GM23338 (cell line): ENCODE results near the gene ATIC.

Experiments
- CTCF ChIP-seq, 2 experiments: fragments of 200-600 bp in 1 of 2; sonication (generic) in 1 of 2; conservative IDR thresholded peaks; 2 replicates each; pipeline versions ENCODE4 v1.5.1 to v1.6.1; 2016 to 2017; ENCODE audit warnings: antibody characterized with exemption in 2 of 2, low read depth in 2 of 2, mild to moderate bottlenecking in 2 of 2, moderate library complexity in 1 of 2
- EZH2 ChIP-seq: fragments of 200-600 bp; sonication (generic); IDR thresholded peaks from one replicate; pipeline ENCODE4 v1.8.0; 2017; ENCODE audit warnings: antibody characterized with exemption, mild to moderate bottlenecking, low read depth; ENCODE audit not compliant: unreplicated experiment
- EZH2phosphoT487 ChIP-seq: fragments of 200-600 bp; sonication (generic); IDR thresholded peaks from one replicate; pipeline ENCODE4 v1.8.1; 2018; ENCODE audit warnings: antibody characterized with exemption; ENCODE audit not compliant: unreplicated experiment
- JUNB ChIP-seq: IDR thresholded peaks from one replicate; pipeline ENCODE4 v1.6.1; 2016; ENCODE audit warnings: antibody characterized with exemption; ENCODE audit not compliant: unreplicated experiment
- POLR2AphosphoS5 ChIP-seq: IDR thresholded peaks from 2 replicates; pipeline ENCODE4 v1.6.1; 2016; ENCODE audit warnings: antibody characterized with exemption, low read depth
- ZNF331 ChIP-seq: fragments of 250-450 bp; sonication (Bioruptor Pico); IDR thresholded peaks from 2 replicates; pipeline ENCODE4 v1.5.0; 2020; ENCODE audit warnings: low read depth, mild to moderate bottlenecking, moderate library complexity
- TF ChIP-seq, protein P1 (sequence below): IDR thresholded peaks from one replicate; pipeline ENCODE4 v1.6.1; 2018; ENCODE audit warnings: antibody characterized with exemption; ENCODE audit not compliant: unreplicated experiment

DNA sequence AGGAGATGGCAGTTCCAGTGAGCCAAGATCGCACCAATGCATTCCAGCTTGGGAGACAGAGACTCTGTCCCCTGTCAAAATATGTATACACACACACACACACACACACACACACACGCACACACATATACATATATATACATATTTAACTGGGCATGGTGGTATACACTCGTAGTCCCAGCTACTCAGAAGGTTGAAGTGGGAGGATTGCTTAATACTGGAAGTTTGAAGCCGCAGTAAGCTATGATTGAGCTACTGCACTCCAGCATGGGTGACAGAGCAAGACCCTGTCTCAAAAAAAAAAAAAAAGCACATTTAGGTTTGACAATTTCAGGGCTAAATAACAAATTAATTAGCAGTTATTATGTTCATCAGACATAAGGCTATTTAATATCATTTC, 36.0 kb upstream of the ATIC start:
- no peak for TF ChIP-seq CTCF (conservative IDR thresholded peaks at IDR 0.05; ENCODE audit: low read depth in 2 of 2)
- TF ChIP-seq, protein P1, sequence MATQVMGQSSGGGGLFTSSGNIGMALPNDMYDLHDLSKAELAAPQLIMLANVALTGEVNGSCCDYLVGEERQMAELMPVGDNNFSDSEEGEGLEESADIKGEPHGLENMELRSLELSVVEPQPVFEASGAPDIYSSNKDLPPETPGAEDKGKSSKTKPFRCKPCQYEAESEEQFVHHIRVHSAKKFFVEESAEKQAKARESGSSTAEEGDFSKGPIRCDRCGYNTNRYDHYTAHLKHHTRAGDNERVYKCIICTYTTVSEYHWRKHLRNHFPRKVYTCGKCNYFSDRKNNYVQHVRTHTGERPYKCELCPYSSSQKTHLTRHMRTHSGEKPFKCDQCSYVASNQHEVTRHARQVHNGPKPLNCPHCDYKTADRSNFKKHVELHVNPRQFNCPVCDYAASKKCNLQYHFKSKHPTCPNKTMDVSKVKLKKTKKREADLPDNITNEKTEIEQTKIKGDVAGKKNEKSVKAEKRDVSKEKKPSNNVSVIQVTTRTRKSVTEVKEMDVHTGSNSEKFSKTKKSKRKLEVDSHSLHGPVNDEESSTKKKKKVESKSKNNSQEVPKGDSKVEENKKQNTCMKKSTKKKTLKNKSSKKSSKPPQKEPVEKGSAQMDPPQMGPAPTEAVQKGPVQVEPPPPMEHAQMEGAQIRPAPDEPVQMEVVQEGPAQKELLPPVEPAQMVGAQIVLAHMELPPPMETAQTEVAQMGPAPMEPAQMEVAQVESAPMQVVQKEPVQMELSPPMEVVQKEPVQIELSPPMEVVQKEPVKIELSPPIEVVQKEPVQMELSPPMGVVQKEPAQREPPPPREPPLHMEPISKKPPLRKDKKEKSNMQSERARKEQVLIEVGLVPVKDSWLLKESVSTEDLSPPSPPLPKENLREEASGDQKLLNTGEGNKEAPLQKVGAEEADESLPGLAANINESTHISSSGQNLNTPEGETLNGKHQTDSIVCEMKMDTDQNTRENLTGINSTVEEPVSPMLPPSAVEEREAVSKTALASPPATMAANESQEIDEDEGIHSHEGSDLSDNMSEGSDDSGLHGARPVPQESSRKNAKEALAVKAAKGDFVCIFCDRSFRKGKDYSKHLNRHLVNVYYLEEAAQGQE = no peak
- TF ChIP-seq ZNF331 = no peak
- no peak for TF ChIP-seq JUNB
- TF ChIP-seq EZH2phosphoT487 = no peak
- no peak for TF ChIP-seq EZH2
- TF ChIP-seq POLR2AphosphoS5 = no peak
